ENCODE results near the gene MCM9.

MCM9 gene

DNA sequence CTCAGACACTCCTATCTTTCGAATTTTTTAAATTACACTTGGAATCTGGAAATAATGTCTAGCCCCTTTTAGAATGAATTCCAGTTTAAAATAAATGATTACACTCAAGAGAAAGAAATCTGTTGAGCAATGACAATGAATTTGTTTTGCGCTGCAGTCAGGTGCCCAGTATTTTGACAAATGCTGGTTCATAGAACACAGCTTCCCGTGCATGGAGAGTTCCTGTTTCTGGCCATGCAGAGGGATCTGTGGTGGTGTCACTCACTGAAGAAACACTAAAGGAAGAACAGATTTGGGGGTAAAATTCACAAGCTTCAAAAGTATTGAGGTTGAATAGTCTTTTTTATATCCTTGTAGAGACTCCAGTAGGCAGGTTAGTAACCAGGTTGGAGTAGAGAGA lies 170.2 kb downstream of the MCM9 start:
- DNase-seq, result no peak

Measured in NCI-H1092 (cell line).